A549 (cell line): ENCODE measurements around the gene DNAJB6.

Experiments
- CHD2 ChIP-seq: fragments of 150-350 bp; IDR thresholded peaks from 2 replicates; pipeline ENCODE4 v1.6.1; 2014; ENCODE audit warnings: low read length; ENCODE audit not compliant: partially characterized antibody
- CTCF ChIP-seq: fragments of >200 bp; sonication (Bioruptor Twin); formaldehyde crosslinking; IDR thresholded peaks from 3 replicates; pipeline ENCODE4 v1.5.1; 2016
- HOXB13 ChIP-seq: fragments of 250-450 bp; sonication (Bioruptor Pico); IDR thresholded peaks from 2 replicates; pipeline ENCODE4 v1.5.0; 2020; ENCODE audit warnings: low read depth, mild to moderate bottlenecking, moderate library complexity
- JUN ChIP-seq, 2 experiments: fragments of >200 bp; sonication (Bioruptor Twin); formaldehyde crosslinking; IDR thresholded peaks; 2 replicates in 1 of 2; 3 replicates in 1 of 2; pipeline ENCODE4 v1.6.1; 2016 to 2017
- POLR2A ChIP-seq: IDR thresholded peaks from 2 replicates; pipeline ENCODE4 v1.6.1; 2012; ENCODE audit warnings: mild to moderate bottlenecking, low read length
- TP53 ChIP-seq: fragments of 250-450 bp; sonication (Bioruptor Pico); IDR thresholded peaks from 2 replicates; pipeline ENCODE4 v1.5.0; 2021; ENCODE audit warnings: mild to moderate bottlenecking, moderate library complexity
- ZFP36 ChIP-seq: fragments of 450-650 bp; IDR thresholded peaks from 2 replicates; pipeline ENCODE4 v1.6.1; 2014; ENCODE audit warnings: borderline replicate concordance; ENCODE audit not compliant: partially characterized antibody

GRCh38 chr7:157329447-157329846, 7.4 kb upstream of the DNAJB6 start:
- TF ChIP-seq TP53 (no peak), CHD2 (no peak), ZFP36 (no peak), CTCF (no peak), HOXB13 (no peak), JUN (IDR thresholded peaks at IDR 0.05) (no peak), POLR2A (no peak)
